ENCODE results near the gene KCNAB1. TPM values are rescaled to one million over a fixed set of nuclear protein-coding genes. Genes with fewer than 3 reads are reported as not detected.
"Not testable (repeated sequence)": the region's sequence is repeated elsewhere in the genome, so short reads cannot be mapped to it uniquely, and the experiment has no call there.

The KCNAB1 gene
- total and polyA plus RNA-seq, 2 experiments from 2014 or later: 0.80 to 1.4 TPM

- no peaks in the 10 kb centered on the region for H3K9me3 ChIP-seq (ENCODE audit: low read depth)
- peaks cover 4% of the 10 kb centered on the region for H3K4me1 ChIP-seq (ENCODE audit: insufficient read depth)
- TF ChIP-seq EZH2 (IDR thresholded peaks at IDR 0.05; ENCODE audit: borderline replicate concordance) (no peak), CTCF (IDR thresholded peaks at IDR 0.05; ENCODE audit: poor library complexity) (no peak), EZH2phosphoT487 (IDR thresholded peaks at IDR 0.05; ENCODE audit: low read depth, severe bottlenecking, unreplicated experiment) (no peak)
- H3K27ac ChIP-seq: peak overlapping the region; percentile 88
- H3K27me3 ChIP-seq: no peaks in the 10 kb centered on the region
- peak overlapping the region; percentile 52 for H3K4me2 ChIP-seq
- WGBS (ENCODE audit: low lambda C conversion rate, missing lambda C conversion rate): 55% methylated on average over 9 of the region's 9 CpGs
- no peak overlapping the region for H2AFZ ChIP-seq
- H4K20me1 ChIP-seq (ENCODE audit: insufficient read depth, poor library complexity, severe bottlenecking): no peaks in the 10 kb centered on the region
- no peaks in the 10 kb centered on the region for H3K79me2 ChIP-seq
- H3K4me3 ChIP-seq: no peak overlapping the region
- no peaks in the 10 kb centered on the region for H3K36me3 ChIP-seq (replicated peaks; ENCODE audit: insufficient read depth, low read depth)
- no peaks in the 10 kb centered on the region for H3K9me2 ChIP-seq (replicated peaks; ENCODE audit: insufficient read depth)
- peak; percentile 23 for DNase-seq (ENCODE audit: low spot score)
Measured at GRCh38 chr3:156217674-156218352, 97.4 kb downstream of the KCNAB1 start.

- Histone ChIP-seq H3K9me3 (ENCODE audit: low read depth) (no peaks in the 10 kb centered on the region), H2AFZ (no peak overlapping the region), H3K36me3 (replicated peaks; ENCODE audit: insufficient read depth, low read depth) (no peaks in the 10 kb centered on the region), H3K79me2 (no peaks in the 10 kb centered on the region), H3K9me2 (replicated peaks; ENCODE audit: insufficient read depth) (no peaks in the 10 kb centered on the region), H3K4me2 (peak overlapping the region; percentile 52), H3K27me3 (no peaks in the 10 kb centered on the region), H3K27ac (peak overlapping the region; percentile 88), H3K4me1 (ENCODE audit: insufficient read depth) (peaks cover 4% of the 10 kb centered on the region), H4K20me1 (ENCODE audit: insufficient read depth, poor library complexity, severe bottlenecking) (no peaks in the 10 kb centered on the region), H3K4me3 (no peak overlapping the region)
- TF ChIP-seq EZH2phosphoT487 (IDR thresholded peaks at IDR 0.05; ENCODE audit: low read depth, severe bottlenecking, unreplicated experiment) (no peak), EZH2 (IDR thresholded peaks at IDR 0.05; ENCODE audit: borderline replicate concordance) (no peak), CTCF (IDR thresholded peaks at IDR 0.05; ENCODE audit: poor library complexity) (no peak)
- DNase-seq (ENCODE audit: low spot score): no peak
- WGBS (ENCODE audit: low lambda C conversion rate, missing lambda C conversion rate): 73% methylated on average over 3 of the region's 3 CpGs
Measured at GRCh38 chr3:156218353-156218744, 98.0 kb downstream of the KCNAB1 start.

- DNase-seq (ENCODE audit: low spot score); H2AFZ ChIP-seq; H3K9me2 ChIP-seq (replicated peaks; ENCODE audit: insufficient read depth); H3K4me1 ChIP-seq (ENCODE audit: insufficient read depth); H3K9me3 ChIP-seq (ENCODE audit: low read depth); H3K4me3 ChIP-seq; H3K27me3 ChIP-seq; H4K20me1 ChIP-seq (ENCODE audit: insufficient read depth, poor library complexity, severe bottlenecking); H3K27ac ChIP-seq; H3K36me3 ChIP-seq (replicated peaks; ENCODE audit: insufficient read depth, low read depth); H3K79me2 ChIP-seq; H3K4me2 ChIP-seq: not testable (repeated sequence)
Measured at GRCh38 chr3:156222381-156222780, 102.0 kb downstream of the KCNAB1 start.

- not testable (repeated sequence) for H3K4me2 ChIP-seq; H2AFZ ChIP-seq; H3K4me3 ChIP-seq; H3K4me1 ChIP-seq (ENCODE audit: insufficient read depth); H3K9me2 ChIP-seq (replicated peaks; ENCODE audit: insufficient read depth); H3K27me3 ChIP-seq; H3K27ac ChIP-seq; DNase-seq (ENCODE audit: low spot score); H4K20me1 ChIP-seq (ENCODE audit: insufficient read depth, poor library complexity, severe bottlenecking); H3K79me2 ChIP-seq; H3K9me3 ChIP-seq (ENCODE audit: low read depth); H3K36me3 ChIP-seq (replicated peaks; ENCODE audit: insufficient read depth, low read depth)
- WGBS (ENCODE audit: low lambda C conversion rate, missing lambda C conversion rate): 94% methylated on average over 21 of the region's 23 CpGs
Measured at GRCh38 chr3:156224046-156224445, 103.7 kb downstream of the KCNAB1 start.

All from hepatocyte (in vitro differentiated cells).